HCT116 (cell line): ENCODE measurements around the gene CERS5.
A peak's percentile ranks its signal among the peaks of the same experiment; 100 is the strongest.

Experiments used
- CBX3 ChIP-seq: IDR thresholded peaks from 2 replicates; pipeline ENCODE4 v1.6.1; 2012; ENCODE audit warnings: low read depth
- CEBPB ChIP-seq: IDR thresholded peaks from 2 replicates; pipeline ENCODE4 v1.6.1; 2012; ENCODE audit warnings: low read depth
- CTCF ChIP-seq, 3 experiments: fragments of 200-600 bp in 1 of 3; sonication (generic) in 1 of 3; IDR thresholded peaks in 2 of 3; conservative IDR thresholded peaks in 1 of 3; 2 replicates each; pipeline ENCODE4 v1.5.1; 2012 to 2017; ENCODE audit warnings: low read depth in 2 of 3, low read length in 2 of 3, antibody characterized with exemption in 1 of 3, borderline replicate concordance in 1 of 3, control low read depth in 1 of 3, mild to moderate bottlenecking in 1 of 3, mixed read lengths in 1 of 3, mixed run types in 1 of 3, moderate library complexity in 1 of 3; ENCODE audit not compliant: insufficient read depth in 1 of 3
- EGR1 ChIP-seq: IDR thresholded peaks from 2 replicates; pipeline ENCODE4 v1.6.1; 2012; ENCODE audit warnings: low read depth
- MAX ChIP-seq: IDR thresholded peaks from 2 replicates; pipeline ENCODE4 v1.6.1; 2012
- POLR2A ChIP-seq: IDR thresholded peaks from 2 replicates; pipeline ENCODE4 v1.7.0; 2011; ENCODE audit warnings: borderline replicate concordance; ENCODE audit not compliant: insufficient read depth, insufficient read length; ENCODE audit errors: extremely low read depth
- POLR2AphosphoS5 ChIP-seq: IDR thresholded peaks from 2 replicates; pipeline ENCODE4 v1.6.1; 2011; ENCODE audit warnings: mild to moderate bottlenecking, low read depth, low read length, moderate library complexity
- RAD21 ChIP-seq: IDR thresholded peaks from 2 replicates; pipeline ENCODE4 v1.6.1; 2012; ENCODE audit warnings: low read depth, mild to moderate bottlenecking
- REST ChIP-seq: IDR thresholded peaks from 2 replicates; pipeline ENCODE4 v1.6.1; 2012; ENCODE audit warnings: low read depth

GRCh38 chr12:50167049-50167828 lies at the start of gene CERS5:
- TF ChIP-seq CTCF (IDR thresholded peaks at IDR 0.05 in 2 of 3, conservative IDR thresholded peaks at IDR 0.05 in 1 of 3; ENCODE audit: borderline replicate concordance in 1 of 3, insufficient read depth in 1 of 3, low read depth in 2 of 3, low read length in 2 of 3), result 0 out of 6 replicates have a peak, but pooled peaks of 1 of the 3 experiments have one; percentile 10
- TF ChIP-seq REST, result no peak
- no peak for TF ChIP-seq CEBPB
- TF ChIP-seq POLR2A, result peak; percentile 58
- TF ChIP-seq MAX, result peak; percentile 46; the same call in 1 of the 2 replicates
- TF ChIP-seq RAD21, result no peak
- TF ChIP-seq POLR2AphosphoS5, result peak; percentile 91
- no peak for TF ChIP-seq CBX3
- peak; percentile 63; the same call in 1 of the 2 replicates for TF ChIP-seq EGR1
